EL (cell line): Measurements from ENCODE around the gene BLTP1.

Experiments used
- DNase-seq: peaks from one replicate; pipeline ENCODE4 v3.0.0-alpha.2; 2016

The BLTP1 gene

DNA sequence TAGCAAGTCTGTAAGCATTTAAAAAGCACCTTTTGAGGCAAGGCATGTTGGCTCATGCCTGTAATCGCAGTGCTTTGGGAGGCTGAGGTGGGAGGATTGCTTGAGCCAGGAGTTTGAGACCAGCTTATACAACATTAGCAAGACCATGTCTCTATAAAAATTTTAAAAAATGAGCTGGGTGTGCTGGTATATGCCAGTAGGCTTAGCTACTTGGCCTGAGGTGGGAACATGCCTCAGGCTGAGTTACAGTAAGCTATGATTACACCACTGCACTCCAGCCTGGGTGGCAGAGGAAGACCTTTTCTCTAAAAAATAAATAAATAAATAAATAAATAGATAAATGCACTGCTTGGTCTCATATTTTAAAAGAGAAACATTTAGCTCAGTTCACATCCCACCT is 26.8 kb downstream of the BLTP1 start:
- no peak for DNase-seq

DNA sequence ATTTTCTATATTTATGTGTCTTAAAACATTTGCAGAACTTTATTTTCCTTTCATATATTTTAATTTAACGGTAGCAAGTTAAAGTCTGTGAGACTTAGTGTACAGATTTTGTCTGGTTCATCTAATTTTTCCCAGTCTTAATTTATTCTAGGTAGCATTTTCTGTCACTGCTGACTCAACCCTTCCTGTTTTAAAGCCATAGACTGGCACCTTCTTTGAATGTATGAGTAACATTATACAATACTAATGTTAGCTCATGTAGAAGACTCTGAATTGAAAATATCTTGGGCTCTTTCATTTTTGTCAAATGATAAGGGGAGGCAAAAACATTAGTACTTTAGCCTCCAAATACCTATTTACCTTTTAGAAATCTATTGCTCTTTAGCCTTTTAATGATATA is 43.6 kb downstream of the BLTP1 start:
- DNase-seq: no peak
